ENCODE data around the gene OSBPL2. TPM values are rescaled to one million over a fixed set of nuclear protein-coding genes. Genes with fewer than 3 reads are reported as not detected.

OSBPL2 gene
- total RNA-seq, 4 donors from 2014 or later, result 48.4 to 65.1 (median 55.8) TPM

DNA sequence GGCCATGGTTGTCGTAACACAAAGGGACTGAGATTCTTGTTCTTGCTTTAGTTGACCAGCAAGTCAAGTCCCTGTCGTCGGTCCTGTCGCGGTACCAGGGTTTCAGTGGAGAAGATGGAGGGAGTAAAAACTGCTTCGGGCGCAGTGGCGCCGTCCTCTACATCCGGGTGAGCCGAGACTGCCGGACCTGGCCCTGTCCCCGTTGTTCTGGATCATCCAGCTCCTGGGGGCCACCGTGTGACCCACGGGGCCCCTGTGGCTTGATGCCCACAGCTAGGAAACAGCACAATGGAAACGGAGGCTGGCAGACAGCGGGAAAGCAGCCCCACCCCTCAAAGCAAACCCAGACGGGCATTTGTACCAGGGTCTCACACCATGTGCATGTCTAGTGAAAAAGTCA lies 40.5 kb upstream of the OSBPL2 start:
- H3K27me3 ChIP-seq, result no peaks in the 10 kb centered on the region
- TF ChIP-seq, protein P1, sequence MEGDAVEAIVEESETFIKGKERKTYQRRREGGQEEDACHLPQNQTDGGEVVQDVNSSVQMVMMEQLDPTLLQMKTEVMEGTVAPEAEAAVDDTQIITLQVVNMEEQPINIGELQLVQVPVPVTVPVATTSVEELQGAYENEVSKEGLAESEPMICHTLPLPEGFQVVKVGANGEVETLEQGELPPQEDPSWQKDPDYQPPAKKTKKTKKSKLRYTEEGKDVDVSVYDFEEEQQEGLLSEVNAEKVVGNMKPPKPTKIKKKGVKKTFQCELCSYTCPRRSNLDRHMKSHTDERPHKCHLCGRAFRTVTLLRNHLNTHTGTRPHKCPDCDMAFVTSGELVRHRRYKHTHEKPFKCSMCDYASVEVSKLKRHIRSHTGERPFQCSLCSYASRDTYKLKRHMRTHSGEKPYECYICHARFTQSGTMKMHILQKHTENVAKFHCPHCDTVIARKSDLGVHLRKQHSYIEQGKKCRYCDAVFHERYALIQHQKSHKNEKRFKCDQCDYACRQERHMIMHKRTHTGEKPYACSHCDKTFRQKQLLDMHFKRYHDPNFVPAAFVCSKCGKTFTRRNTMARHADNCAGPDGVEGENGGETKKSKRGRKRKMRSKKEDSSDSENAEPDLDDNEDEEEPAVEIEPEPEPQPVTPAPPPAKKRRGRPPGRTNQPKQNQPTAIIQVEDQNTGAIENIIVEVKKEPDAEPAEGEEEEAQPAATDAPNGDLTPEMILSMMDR (IDR thresholded peaks at IDR 0.05), result no peak
- no peak for TF ChIP-seq POLR2A (IDR thresholded peaks at IDR 0.05)
- H3K36me3 ChIP-seq, result peaks cover 31 to 99% (median 41%) of the 10 kb centered on the region in 3 donors
- 85 to 92% methylated on average over 7 to 9 of the region's 18 CpGs for WGBS, 2 donors
- no peak overlapping the region for H3K27ac ChIP-seq
- intact Hi-C loops (cut with DNase I), result no loop called here
- no peaks in the 10 kb centered on the region for H3K4me1 ChIP-seq
- no peak overlapping the region for H3K4me3 ChIP-seq
- H3K9me3 ChIP-seq, result no peaks in the 10 kb centered on the region
- no peak for DNase-seq

DNA sequence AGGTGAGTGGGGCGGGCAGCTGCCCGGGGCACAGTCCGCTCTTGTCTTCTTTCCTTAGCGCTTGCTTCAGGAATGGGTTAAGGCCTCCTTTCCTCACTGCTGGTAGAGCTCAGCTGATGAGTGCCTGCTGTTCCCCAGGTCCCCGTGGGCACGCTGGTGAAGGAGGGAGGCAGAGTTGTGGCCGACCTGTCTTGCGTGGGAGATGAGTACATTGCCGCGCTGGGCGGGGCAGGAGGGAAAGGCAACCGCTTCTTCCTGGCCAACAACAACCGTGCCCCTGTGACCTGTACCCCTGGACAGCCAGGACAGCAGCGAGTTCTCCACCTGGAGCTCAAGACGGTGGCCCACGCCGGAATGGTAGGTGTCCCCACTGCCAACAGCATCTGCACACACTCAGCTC lies 39.8 kb upstream of the OSBPL2 start:
- Histone ChIP-seq H3K4me1 (no peaks in the 10 kb centered on the region), H3K36me3 (peaks cover 31 to 100% (median 37%) of the 10 kb centered on the region in 3 donors), H3K27me3 (no peaks in the 10 kb centered on the region), H3K27ac (no peak overlapping the region), H3K4me3 (no peak overlapping the region), H3K9me3 (no peaks in the 10 kb centered on the region)
- 90 to 99% methylated on average over 9 to 13 of the region's 17 CpGs for WGBS, 2 donors
- intact Hi-C loops (cut with DNase I), result no loop called here
- no peak for DNase-seq
- no peak for TF ChIP-seq POLR2A (IDR thresholded peaks at IDR 0.05)
- TF ChIP-seq, protein P1 (IDR thresholded peaks at IDR 0.05), result no peak

DNA sequence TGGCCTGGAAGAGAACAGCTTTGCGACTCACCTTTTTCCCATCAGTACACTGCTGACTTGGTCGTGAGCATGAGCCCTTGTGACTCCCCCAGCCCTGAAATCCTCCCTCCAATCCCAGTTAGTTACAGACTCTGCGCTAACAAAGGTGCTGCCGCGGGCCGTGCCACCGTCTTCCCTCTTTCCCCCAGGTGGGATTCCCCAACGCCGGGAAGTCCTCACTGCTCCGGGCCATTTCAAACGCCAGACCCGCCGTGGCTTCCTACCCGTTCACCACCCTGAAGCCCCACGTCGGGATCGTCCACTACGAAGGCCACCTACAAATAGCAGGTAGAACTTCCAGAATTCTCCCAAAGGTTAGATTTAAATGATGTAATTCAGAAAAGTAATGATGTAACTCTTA lies 39.4 kb upstream of the OSBPL2 start:
- intact Hi-C loops (cut with DNase I), result no loop called here
- no peak for TF ChIP-seq POLR2A (IDR thresholded peaks at IDR 0.05)
- TF ChIP-seq, protein P1 (IDR thresholded peaks at IDR 0.05), result no peak
- no peak overlapping the region for H3K4me3 ChIP-seq
- no peaks in the 10 kb centered on the region for H3K4me1 ChIP-seq
- 94 to 95% methylated on average over 18 of the region's 18 CpGs for WGBS, 2 donors
- H3K27me3 ChIP-seq, result no peaks in the 10 kb centered on the region
- no peaks in the 10 kb centered on the region for H3K9me3 ChIP-seq
- no peak for DNase-seq
- H3K27ac ChIP-seq, result no peak overlapping the region
- H3K36me3 ChIP-seq, result peaks cover 31 to 100% (median 36%) of the 10 kb centered on the region in 3 donors

DNA sequence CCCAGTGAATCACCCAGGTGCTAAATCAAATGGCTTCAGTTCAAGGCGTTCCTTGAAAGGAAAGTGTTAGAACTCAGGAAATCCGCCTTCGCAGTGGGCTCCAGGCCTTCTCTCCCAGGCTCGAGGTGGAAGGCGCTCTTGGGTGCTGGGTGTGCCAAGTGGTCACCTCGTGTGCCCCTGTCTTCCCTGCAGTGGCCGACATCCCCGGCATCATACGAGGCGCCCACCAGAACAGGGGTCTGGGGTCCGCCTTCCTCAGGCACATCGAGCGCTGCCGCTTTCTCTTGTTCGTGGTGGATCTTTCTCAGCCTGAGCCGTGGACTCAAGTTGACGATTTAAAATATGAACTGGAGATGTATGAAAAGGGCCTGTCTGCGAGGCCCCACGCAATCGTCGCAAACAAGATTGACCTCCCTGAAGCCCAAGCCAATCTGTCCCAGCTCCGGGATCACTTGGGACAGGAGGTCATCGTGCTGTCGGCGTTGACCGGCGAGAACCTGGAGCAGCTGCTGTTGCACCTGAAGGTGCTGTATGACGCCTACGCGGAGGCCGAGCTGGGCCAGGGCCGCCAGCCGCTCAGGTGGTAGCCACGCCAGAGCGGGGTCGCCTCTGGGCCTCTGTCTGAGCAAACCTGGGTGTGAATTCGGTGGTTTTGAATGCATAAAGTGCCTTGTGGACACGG lies 37.7 kb upstream of the OSBPL2 start:
- Histone ChIP-seq H3K36me3 (peaks cover 31 to 83% (median 36%) of the 10 kb centered on the region in 3 donors), H3K27ac (no peak overlapping the region), H3K4me1 (no peaks in the 10 kb centered on the region), H3K9me3 (no peaks in the 10 kb centered on the region), H3K4me3 (no peak overlapping the region), H3K27me3 (no peaks in the 10 kb centered on the region)
- intact Hi-C loops (cut with DNase I), result no loop called here
- TF ChIP-seq POLR2A (IDR thresholded peaks at IDR 0.05), result no peak
- TF ChIP-seq, protein P1 (IDR thresholded peaks at IDR 0.05), result no peak
- no peak for DNase-seq
- 94% methylated on average over 17 to 33 of the region's 38 CpGs for WGBS, 2 donors

DNA sequence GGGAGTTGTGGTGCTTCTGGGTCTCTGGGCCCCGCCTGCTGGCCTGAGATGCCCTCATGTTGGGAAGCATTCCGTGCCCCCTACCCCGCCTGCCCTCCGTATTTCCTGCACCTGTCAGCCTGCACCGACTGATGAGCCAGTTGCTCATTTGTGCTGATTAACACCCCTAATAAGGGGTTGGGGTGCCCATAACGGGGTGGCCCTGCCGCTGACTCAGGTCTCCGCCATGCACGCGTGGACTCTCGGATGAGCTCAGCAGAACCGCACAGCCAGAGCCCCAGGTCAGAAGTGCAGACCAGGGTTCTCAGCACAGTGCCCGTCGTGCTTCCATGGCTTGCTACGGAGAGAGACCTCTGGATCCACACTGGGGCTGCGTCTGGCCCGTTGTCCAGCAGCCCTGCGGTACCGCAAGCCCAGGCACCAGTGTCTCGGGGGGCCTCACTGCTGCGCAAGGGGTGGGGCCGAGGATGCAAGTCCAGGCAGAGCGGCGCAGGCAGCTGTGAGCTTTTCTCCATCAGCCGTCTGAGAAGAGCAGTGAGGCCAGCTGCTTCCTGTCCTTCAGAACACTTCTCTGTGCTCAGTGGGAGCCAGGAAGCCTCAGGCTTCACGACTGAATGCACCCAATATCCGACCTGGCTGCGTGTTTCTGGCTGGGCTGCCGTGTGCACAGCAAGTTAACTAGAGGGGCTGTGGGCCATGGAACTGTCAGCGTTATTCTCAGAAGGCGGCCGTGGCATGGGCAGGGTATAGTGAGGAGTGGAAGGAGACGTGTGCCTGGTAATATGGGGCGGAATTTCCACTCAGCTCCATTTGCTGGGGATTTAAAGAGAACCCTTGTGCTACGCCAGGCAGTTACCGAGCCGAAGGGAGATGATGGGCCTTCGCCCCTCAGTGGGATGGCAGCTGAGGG lies 36.9 kb upstream of the OSBPL2 start:
- intact Hi-C loops (cut with DNase I), result no loop called here
- Histone ChIP-seq H3K27me3 (no peaks in the 10 kb centered on the region), H3K36me3 (peaks cover 31 to 75% (median 36%) of the 10 kb centered on the region in 3 donors), H3K9me3 (no peaks in the 10 kb centered on the region), H3K27ac (no peak overlapping the region), H3K4me1 (no peaks in the 10 kb centered on the region), H3K4me3 (no peak overlapping the region)
- no peak for DNase-seq
- WGBS, 2 donors, result 83 to 87% methylated on average over 20 to 21 of the region's 38 CpGs
- TF ChIP-seq, protein P1 (IDR thresholded peaks at IDR 0.05), result no peak

Data from esophagus squamous epithelium (tissue), 5 donors.